AG09319 (cell line): Measurements from ENCODE around the gene CTR9.

Source experiments
- DNase-seq: peaks from one replicate; pipeline ENCODE4 v3.0.0-alpha.2; 2010; ENCODE audit warnings: low read depth; ENCODE audit errors: extremely low read depth
- TF ChIP-seq, protein P1 (sequence below): IDR thresholded peaks from 2 replicates; pipeline ENCODE4 v1.5.1; 2011; ENCODE audit warnings: low read depth, mild to moderate bottlenecking, inconsistent platforms, low read length, moderate library complexity

The CTR9 gene

DNA sequence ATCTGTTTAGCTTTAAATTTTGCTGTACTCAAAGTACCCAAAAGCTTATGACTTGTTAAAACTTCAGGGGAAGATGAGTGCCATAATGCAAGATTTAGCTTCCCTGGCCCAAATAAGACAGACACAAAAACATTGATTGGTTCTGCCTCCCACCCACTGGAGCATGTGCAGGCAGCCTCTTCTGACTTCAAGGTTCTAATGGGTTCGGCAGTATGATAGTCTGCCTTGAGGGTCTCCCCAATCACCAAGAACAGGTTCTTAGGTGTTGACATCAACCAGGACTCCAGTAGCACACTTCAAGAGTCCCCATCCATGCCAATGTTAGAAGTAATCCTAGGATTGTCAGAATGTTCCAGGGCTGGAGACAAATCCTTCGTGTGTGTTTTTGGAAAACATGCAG is 45.1 kb downstream of the CTR9 start:
- no peak for DNase-seq
- TF ChIP-seq, protein P1, sequence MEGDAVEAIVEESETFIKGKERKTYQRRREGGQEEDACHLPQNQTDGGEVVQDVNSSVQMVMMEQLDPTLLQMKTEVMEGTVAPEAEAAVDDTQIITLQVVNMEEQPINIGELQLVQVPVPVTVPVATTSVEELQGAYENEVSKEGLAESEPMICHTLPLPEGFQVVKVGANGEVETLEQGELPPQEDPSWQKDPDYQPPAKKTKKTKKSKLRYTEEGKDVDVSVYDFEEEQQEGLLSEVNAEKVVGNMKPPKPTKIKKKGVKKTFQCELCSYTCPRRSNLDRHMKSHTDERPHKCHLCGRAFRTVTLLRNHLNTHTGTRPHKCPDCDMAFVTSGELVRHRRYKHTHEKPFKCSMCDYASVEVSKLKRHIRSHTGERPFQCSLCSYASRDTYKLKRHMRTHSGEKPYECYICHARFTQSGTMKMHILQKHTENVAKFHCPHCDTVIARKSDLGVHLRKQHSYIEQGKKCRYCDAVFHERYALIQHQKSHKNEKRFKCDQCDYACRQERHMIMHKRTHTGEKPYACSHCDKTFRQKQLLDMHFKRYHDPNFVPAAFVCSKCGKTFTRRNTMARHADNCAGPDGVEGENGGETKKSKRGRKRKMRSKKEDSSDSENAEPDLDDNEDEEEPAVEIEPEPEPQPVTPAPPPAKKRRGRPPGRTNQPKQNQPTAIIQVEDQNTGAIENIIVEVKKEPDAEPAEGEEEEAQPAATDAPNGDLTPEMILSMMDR = no peak

DNA sequence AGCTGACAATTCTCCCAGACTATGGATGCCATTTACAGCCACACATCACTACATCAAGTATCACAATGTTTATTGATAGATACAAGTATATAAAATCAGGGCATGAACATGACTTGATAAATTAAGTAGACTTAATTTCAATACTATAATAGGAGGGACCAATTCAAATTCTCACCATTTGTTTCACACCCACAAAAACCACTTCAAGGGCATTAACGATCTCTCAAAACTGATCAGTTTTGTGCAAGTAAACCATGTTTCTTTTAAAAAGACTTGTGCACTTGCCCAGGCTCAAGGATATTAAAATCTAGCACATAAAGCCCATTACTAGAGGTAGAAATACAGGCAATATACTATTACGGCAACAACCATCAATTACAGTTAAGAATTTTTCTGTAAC is 46.0 kb downstream of the CTR9 start:
- TF ChIP-seq, protein P1 = no peak
- no peak for DNase-seq

DNA sequence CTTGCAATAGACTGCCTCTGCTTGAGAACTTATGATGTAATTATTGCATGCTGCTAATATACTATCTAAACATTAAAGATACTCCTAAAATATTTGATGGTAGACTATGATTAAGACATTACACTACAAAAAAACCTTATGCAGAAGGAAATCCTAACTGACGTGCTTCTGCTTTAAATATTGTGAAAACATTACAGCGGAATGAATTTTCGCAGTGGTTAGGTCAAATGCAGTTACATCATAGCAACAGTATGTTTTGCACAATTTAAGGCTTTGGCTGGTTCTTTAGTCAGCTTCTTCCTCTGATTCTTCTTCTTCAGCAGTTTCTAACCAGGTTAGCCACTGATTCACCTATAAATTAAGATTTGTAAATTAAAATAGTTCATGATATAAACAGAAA is 46.5 kb downstream of the CTR9 start:
- DNase-seq = no peak
- TF ChIP-seq, protein P1 = no peak

DNA sequence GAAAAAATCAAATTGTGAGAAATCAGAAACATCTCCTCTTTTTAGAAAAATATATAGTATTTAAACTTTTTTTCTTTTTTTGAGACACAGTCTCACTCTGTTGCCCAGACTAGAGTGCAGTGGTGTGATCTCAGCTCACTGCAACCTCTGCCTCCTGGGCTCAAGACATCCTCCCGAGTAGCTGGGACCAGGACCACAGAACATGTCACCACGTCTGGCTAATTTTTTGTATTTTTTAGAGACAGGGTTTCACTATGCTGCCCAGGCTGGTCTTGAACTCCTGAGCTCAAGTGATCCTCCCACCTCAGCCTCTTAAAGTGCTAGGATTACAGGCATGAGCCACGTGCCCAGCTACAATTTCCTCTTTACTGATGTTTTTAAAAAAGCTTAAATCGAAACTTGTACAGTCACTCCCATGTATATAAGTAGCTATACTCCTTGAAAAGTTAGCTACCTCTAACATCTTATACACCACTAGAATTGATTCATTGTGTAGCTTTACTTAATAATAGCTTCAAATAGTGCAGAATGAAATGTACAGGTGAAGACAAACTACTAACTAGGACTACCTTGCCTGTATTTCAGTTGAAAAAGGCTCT is 47.4 kb downstream of the CTR9 start:
- DNase-seq = no peak
- TF ChIP-seq, protein P1 = no peak

DNA sequence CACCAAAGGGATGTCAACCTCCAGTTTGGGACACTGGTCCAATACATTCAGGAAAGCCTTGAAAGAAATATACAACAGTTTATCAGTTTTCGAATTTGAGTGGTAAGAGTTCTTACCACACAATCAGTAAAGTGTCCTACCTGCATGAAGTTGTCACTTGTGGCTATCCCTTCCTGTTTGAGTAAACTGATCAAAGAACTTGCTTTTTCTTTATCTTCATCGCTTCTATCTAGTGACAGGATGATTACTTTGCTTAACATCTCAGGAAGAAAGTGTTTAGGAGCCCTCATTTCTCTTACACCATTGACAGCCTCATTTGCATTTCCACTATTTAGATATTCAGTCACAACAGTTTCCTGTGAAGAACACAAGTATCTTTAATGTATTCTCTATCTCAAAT is 49.2 kb downstream of the CTR9 start:
- TF ChIP-seq, protein P1 = no peak
- no peak for DNase-seq

DNA sequence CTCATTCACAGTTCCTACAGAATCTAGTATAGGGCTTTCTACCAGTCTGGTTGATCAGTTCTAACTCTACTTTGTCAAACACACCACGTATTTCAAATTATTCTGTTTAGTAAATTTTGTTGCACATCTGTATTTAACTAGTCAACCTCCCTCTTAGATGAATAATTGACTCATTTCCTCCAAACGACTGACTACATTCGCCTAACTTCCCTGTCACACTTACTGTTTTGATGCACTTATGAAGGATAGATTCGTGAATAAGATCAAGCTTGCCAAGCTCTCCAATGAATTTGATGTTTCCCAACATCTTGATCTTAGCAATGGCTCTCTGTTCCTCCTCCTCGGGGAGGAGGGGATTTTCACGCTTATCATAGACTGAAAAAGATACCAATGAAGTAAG is 52.6 kb downstream of the CTR9 start:
- DNase-seq = no peak
- TF ChIP-seq, protein P1 = no peak

DNA sequence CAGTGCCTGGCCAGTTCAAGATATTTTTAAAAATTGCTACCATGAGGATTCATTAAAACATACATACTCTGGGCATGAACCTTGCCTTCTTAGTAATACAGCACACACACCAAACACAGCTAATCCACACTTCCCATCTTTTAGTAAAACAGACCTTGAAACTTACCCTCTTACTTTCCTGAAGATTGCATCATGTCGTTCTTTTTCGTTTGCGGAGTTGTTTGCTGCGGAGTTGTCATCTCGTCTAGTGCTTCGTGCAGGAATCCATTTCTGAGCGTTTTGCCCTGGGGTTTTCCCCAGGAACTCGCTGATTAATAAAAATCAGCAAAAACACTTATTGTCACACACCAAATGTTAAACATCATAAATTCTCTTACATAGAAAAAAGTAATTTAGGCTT is 54.7 kb downstream of the CTR9 start:
- no peak for DNase-seq

More for the DNA sequence above, 54.7 kb downstream of the CTR9 start:
- TF ChIP-seq, protein P1 = no peak
